Cerebellar cortex (tissue), 1 donor: Measurements from ENCODE around the gene PRSS57.
A peak's percentile ranks its signal among the peaks of the same experiment; 100 is the strongest.

Experiments used
- DNase-seq: peaks from one replicate; pipeline ENCODE4 v3.0.0-alpha.2; 2015; ENCODE audit warnings: low spot score

The PRSS57 gene

DNA sequence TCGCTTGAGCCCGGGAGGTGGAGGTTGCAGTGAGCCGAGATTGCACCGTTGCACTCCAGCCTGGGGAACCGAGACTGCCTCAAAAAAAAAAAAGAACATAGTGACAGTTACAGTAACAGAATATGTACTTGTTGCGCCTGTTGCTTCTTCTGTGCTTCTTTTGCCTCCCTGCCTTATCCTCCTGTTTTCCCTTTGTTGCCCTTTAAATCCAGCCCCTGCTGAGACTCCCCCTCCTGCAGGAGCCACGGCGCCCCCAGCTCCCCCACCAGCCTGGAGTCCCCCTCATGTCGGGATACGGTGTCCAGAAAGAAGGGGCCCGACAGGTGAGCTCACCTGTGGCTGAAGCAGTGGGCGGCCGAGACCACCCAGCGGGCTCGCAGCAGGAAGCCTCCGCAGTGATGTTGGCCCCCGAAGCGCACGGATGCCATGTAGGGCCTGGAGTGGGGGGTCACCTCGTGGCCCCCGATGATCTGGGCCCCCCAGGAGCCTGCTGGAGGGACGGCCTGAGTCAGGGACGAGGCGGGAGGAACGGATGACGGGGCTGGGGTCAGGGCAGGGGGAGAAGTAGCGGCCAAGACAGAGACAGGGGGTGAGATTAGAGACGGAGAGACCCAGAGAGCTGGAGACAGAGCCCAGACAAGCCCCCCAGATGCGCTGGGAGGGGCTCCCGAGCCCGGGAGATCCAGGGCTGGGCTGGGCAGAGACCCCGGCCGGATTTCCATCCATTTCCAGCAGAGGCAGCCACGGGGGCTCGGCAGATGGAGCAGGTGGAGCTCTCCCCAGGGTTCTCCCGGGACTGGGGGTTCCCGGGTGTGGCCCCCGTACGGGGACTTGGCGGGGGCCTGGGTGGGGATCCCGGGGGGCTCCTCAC lies 536 bp downstream of the PRSS57 start:
- no peak for DNase-seq

DNA sequence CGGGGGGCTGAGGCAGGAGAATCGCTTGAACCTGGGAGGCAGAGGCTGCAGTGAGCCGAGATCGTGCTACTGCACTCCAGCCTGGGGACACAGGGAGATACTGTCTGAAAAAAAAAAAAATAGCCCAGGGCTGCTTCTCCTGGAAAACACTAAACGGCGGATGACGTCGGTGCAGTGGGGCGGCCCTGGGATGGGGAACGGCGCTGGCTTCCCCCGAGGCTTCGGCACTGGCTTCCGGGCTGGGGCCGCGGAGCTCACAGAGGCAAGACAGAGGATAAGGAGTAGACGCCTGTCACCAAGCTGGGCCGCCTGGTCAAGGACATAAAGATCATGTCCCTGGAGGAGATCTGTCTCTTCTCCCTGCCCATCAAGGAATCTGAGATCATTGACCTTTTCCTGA lies 5.0 kb downstream of the PRSS57 start:
- no peak for DNase-seq

DNA sequence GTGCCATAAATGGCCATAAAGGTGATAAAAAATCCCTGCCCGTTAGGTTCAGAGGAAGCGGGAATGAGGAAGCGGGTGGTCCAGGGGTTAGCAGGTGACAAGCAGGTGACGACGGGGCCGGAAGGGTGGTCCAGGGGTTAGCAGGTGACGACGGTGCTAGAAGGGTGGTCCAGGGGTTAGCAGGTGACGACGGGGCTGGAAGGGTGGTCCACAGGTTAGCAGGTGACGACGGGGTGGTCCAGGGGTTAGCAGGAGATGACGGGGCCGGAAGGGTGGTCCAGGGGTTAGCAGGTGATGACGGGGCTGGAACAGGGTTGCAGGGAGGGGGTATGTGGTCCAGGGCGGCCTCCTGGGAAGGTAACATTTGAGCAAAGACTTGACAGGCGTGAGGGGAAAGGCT lies 6.3 kb downstream of the PRSS57 start:
- DNase-seq, result no peak

DNA sequence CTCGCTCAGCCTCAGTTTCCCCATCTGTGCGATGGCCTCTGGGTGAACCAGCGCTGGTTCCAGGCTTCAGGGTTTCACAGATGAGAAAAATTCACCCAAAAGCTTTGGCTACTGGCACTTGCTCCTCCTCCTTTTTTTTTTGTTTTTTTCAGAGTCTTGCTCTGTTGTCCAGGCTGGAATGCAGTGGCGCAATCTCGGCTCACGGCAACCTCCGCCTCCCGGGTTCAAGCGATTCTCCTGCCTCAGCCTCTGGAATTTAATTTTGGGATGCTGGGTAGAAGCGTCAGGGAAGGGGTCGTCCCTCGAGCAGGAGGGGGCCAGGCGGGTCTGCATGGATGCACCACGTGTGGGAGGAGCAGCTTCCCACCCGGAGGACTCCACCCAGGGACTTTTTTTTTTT lies 7.0 kb downstream of the PRSS57 start:
- no peak for DNase-seq

DNA sequence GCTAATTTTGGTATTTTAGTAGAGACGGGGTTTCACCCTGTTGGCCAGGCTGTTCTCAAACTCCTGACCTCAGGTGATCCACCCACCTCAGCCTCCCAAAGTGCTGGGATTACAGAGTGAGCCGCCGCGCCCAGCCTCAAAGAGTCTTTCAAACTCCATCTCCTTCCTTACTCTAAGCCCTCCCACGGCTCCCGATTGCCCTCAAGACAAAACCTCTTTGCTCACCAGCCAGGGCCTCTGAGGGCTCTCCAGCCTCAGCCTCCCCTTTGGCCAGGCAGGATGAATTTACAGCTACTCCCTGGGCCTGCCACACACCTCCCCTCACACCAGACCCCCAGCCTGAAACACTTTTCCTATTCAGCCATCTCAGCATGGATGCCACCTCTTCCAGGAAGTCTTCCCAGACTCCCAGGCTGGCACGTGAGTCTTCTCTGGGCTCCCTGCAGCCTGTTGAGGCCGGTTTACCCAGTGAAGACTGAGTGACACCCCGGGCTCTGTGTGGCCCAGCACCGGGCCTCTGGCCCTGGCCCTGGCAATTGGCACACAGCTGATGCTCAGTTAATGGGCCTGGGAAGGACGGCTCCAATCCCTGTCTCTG lies 7.6 kb downstream of the PRSS57 start:
- no peak for DNase-seq

DNA sequence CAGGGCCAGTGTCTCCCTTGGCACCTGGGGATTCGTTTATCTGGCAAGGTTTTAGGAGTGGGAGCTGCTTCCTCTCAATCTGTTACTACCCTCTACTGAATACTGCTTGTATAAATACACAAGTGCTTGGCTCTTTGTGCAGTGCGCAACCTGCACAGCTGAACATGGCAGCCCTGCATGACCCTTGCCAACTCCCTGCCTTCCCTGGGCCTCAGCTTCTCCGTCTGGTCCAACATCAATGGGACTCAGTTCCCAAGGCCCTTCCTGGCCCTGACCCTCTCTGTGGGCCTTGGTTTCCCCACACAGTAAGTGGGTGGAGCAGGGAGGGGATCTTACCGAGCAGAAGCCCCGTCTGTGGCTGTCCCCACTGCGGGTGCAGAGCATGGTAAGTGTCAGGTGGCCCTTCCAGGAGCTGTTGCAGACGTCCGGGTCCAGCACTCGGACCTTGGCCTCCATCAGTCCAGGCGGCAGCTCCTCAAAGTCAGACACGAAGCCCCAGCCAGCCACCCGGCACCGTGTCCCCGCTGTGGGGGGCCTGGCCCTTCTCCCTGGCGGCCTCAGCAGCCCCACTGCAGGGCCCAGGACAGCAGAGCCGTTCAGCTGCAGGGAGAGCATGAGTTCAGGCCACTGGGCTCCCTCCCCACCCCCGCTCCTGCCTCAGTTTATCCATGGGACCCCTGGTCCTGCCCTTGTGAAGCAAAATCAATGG lies 8.5 kb downstream of the PRSS57 start:
- no peak for DNase-seq

DNA sequence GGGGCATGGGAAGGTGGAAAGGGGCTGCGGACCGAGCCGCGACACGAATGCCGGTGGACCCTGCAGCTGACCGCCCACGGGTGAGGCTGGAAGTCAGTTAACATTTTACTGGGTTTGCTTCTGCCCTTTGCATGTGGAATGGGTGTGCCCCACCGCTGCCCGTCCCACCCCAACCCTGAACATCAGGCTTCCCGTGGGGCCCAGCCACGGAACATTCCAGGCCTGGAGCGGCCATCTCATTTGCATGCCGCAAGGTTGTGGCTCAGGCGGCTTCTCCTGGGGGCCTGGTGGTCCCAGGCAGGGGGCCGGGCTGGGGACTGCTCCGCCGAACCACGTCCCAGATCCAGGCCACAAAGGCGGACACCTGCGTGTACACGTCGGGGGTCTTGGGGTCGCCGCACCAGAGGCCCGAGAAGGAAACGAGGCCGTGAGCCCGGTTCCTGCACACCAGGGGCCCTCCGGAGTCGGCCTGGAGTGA lies 9.8 kb downstream of the PRSS57 start:
- no peak for DNase-seq

DNA sequence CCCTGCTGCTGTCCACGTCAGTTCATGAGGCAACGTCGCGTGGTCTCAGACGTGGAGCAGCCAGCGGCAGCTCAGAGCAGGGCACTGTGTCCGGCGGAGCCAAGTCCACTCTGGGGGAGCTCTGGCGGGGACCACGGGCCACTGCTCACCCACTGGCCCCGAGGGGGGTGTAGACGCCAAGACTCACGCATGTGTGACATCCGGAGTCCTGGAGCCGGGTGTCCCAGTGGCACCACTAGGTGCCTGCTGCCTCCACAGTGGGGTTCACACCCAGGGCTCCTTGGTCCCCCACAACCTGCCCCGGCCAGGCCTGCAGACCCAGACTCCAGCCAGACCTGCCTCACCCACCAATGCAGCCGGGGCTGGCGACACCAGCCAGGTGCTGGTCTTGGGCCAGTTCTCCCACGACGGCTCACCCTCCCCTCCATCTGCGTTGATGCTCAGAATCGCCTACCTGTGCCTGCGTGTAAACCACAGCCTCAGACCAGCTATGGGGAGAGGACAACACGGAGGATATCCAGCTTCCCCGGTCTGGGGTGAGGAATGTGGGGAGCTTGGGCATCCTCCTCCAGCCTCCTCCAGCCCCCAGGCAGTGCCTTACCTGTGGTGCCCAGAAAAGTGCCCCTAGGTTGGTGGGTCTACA lies 12.5 kb downstream of the PRSS57 start:
- DNase-seq, result no peak

DNA sequence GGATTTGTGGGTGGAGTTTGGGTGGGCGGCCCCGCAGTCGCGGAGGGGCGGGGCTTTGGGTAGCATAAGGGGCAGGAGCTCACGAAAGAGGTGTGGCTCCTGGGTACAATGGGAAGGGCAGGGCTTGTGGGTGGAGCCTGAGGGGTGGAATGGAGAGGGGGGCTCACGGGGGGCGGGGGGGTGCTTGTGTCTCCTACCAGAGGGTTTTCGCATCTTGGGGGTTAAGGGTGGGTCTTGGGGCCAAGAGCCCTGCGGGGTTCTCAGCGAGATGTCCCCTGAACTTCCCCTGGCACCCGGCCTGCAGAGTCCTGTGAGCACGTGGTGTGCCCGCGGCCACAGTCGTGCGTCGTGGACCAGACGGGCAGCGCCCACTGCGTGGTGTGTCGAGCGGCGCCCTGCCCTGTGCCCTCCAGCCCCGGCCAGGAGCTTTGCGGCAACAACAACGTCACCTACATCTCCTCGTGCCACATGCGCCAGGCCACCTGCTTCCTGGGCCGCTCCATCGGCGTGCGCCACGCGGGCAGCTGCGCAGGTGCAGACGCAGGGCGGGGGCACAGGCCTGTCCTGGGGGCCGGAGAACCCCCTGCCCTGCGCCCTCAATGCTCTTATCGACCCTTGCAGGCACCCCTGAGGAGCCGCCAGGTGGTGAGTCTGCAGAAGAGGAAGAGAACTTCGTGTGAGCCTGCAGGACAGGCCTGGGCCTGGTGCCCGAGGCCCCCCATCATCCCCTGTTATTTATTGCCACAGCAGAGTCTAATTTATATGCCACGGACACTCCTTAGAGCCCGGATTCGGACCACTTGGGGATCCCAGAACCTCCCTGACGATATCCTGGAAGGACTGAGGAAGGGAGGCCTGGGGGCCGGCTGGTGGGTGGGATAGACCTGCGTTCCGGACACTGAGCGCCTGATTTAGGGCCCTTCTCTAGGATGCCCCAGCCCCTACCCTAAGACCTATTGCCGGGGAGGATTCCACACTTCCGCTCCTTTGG lies 13.9 kb downstream of the PRSS57 start:
- no peak for DNase-seq

DNA sequence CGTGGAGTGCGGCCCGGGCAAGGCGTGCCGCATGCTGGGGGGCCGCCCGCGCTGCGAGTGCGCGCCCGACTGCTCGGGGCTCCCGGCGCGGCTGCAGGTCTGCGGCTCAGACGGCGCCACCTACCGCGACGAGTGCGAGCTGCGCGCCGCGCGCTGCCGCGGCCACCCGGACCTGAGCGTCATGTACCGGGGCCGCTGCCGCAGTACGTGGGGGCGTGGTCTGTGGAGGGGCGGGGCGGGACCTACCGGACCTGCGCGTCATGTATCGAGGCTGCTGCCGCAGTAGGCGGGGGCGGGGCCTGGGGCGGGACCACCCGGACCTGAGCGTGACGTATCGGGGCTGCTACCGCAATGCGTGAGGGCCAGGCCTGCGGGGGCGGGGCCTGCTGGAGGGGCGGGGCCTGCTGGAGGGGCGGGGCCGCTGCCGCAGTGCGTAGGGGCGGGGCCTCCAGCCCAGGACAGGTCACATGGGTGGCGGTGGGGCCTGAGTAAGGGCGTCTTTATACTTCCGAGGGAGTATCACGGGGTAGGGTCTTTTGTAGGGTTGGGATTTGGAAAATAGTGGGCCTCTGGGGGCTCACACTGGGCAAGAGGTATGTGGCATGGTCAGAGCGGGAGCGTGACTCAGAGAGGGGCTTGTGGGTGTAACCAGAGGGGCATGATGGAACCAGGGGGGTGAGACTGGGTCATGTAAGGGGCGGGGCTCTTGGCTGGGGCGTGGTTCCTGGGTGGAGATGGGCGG lies 14.8 kb downstream of the PRSS57 start:
- DNase-seq, result peak; percentile 98

DNA sequence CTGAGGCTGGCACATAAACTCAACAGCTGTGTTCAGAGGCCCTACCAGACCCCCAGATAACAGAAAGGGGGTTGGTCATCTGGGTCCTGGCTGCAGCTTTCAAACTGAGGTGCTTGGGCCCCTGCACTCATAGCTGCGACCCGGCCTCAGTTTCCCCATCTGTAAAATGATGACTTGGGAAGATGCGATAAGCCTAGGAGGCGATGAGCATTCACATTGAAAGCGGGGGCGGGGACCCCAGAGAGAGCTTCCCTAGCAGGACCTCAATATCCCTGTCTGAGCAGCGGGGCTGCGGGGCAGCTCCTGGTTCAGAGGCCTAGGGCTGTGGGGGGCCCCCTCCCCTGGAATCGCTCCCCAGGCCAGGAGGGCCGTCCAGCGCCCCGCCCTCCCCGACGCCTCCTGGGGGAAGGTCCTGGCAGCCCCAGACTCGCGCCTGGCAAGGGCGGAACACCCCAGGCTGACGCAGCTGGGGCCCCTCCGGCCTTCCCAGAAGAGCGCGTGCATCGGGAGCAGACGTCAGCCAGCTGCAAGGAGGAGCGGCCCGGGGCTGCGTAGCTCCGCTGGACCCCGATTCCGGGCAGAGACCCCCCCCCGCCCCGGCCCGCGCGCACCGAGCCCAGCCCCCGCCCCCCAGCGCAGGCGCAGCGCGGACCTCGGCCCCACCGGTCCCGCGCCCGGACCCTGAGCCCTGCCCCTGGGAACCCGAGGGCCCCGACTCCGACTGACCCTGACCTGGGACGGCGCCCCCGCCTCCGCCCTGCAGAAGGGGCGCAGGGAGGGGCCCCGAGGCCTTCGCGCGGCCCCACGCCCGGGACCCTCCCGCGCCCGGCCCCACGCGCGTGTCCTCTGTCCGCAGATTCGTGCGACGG lies 15.6 kb downstream of the PRSS57 start:
- DNase-seq, result no peak

DNA sequence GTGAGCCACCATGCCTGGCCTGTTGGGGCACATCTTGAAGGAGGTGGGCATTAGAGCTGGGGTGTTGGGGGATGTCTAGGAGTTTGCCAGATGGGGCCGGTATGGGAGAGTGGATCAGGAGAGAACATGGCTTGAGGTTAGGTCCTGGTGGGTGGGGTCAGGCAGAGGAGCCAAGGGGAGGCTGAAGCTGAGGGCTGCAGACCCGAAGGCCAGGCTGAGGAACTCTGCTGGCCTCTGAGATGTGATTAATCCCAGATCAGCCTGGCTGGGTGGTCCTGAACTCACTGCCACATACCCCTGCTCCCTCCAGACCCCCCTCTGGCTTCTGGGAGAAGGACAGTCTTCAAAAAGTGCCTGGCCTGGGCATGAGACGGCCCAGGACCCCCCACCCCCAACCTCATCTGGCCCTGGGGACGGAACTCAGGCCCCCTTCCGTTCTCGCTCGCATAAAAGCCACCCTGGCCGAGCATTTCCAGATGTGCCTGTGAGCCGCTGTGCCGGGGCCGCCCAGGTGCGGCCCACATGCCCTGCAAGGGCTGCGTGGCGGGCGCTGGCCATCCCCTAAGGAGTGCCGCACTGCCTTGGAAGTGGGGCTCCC lies 16.4 kb downstream of the PRSS57 start:
- no peak for DNase-seq

DNA sequence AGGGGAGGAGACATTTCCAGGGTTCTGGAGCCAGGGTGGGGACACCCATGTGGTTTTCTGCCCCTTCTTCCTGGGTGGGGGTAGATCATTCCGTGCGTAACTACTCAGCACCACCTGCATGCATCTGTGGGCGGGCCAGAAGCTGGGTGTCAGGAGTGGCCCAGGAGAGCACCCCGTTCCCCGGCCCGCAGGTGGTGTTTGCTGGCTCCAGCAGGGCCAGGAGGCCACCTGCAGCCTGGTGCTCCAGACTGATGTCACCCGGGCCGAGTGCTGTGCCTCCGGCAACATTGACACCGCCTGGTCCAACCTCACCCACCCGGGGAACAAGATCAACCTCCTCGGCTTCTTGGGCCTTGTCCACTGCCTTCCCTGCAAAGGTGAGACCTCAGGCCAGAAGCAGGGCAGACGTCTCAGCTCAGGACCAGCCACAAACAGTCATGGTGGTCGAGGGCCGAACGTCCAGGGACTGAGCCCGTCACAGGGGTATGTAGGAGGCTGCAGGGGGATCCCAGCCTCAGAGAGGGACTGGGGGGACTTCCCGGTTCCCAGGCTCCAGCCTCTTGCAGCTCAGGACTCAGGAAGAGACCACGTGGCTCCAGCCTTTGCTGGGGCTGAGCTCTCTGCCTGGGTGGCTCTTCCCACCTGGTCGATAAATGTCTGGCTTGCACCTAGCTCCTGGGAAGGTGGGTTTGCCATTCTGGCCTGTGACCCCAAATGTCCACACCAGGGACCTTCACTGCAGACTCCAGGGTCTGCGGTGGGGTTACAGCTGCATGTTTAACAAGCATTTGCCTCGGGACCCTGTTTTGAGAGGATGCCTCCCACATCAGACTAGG lies 17.4 kb downstream of the PRSS57 start:
- DNase-seq, result no peak

DNA sequence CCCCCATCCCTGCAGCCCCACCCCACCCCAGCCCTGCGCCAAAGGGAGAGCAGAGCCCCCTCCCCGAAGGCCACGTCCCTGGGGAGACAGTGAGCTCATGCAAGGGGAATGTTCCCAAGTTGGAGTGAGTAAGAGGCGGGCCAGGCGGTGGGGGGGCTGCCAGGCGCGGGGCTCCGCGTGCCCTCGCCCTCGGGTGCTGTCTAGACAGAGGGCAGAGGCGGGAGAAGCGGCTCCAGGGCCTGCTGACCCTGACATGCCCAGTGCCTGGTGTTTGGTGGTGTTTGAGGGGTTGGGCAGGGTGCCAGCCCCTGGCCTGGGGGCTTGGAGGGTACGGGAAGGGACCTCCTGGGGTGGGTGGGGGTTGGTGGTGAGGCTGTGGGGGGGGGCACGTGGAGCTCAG lies 18.1 kb downstream of the PRSS57 start:
- DNase-seq, result no peak

DNA sequence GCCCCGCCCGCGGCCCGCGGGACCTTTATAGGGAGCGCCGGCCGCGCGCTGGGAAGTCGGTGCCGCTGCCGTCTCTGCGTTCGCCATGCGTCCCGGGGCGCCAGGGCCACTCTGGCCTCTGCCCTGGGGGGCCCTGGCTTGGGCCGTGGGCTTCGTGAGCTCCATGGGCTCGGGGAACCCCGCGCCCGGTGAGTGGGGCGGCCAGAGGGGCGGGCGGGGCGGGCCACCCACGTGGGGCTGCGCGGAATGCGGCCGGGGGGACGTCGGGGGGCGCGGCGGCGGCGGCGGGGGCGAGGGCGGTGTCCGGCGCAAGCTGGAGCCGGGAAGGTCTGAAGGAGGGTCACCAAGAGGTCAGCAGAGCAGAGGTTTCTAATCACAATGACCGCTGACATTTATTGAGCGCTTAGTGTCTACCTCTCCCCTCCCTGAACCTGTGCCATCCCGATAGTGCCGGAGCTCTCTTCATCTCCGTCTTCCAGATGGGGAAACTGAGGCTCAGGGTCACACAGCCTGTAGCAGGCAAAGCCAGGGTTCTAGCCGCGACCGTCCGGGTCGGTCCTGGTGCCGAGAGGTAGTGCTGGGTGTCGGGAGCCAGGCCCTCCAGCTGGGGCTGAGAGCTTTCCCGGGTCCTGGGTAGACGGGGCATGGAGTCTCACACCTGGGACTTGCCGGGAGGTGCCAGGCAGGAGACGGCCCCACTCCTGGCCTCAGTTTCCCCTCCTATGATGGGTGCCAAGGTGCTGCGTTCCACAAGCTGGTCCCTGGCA lies 18.7 kb downstream of the PRSS57 start, which contains the start of gene FSTL3:
Gene FSTL3, plus strand, starts transcription at position 54 of the 767 bp plus-strand sequence. Its CDS starts 32 bp downstream, at position 86.
- DNase-seq, result no peak

DNA sequence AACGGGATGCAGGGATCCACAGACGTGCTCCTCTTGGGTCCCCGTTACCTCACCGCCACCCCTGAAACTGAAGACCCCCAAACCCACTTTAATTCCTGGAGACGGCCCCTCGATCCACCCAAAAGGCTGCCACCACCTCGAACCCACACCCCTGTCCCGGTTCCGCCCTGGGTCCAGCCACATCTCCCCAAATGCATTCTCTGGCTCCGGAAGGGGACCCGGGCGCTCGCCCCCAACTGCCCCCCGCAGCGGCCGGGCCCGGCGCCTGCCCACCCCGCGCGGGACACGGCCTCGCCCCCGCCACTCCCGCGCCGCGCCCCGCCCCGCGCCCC lies 19.3 kb downstream of the PRSS57 start:
- no peak for DNase-seq
